Smooth muscle cell (in vitro differentiated cells): ENCODE data around the gene ALG9. TPM values are rescaled to one million over a fixed set of nuclear protein-coding genes. Genes with fewer than 3 reads are reported as not detected.
"Not testable (repeated sequence)": the region's sequence is repeated elsewhere in the genome, so short reads cannot be mapped to it uniquely, and the experiment has no call there.

Experiments used
- DNase-seq: peaks from one replicate; lab custom pipeline; 2025; ENCODE audit not compliant: unreplicated experiment; lab: John Stamatoyannopoulos, UW
- H2AFZ ChIP-seq: fragments of 200-600 bp; sonication (generic); 2 replicates; pipeline ENCODE4 v1.6.0; 2016; ENCODE audit warnings: antibody characterized with exemption, low read depth, mild to moderate bottlenecking
- H3F3A ChIP-seq: fragments of 200-600 bp; sonication (generic); 2 replicates; pipeline ENCODE4 v1.6.0; 2017; ENCODE audit warnings: antibody characterized with exemption, low read depth
- H3K27ac ChIP-seq: fragments of 200-600 bp; sonication (generic); 2 replicates; pipeline ENCODE4 v1.5.1; 2016; ENCODE audit warnings: low read depth, mild to moderate bottlenecking
- H3K27me3 ChIP-seq: fragments of 200-600 bp; sonication (generic); 2 replicates; pipeline ENCODE4 v1.6.1; 2016; ENCODE audit warnings: low read depth, mild to moderate bottlenecking
- H3K36me3 ChIP-seq: fragments of 200-600 bp; sonication (generic); 2 replicates; pipeline ENCODE4 v1.5.1; 2016; ENCODE audit warnings: low read depth
- H3K4me1 ChIP-seq: fragments of 200-600 bp; sonication (generic); 2 replicates; pipeline ENCODE4 v1.5.1; 2016; ENCODE audit warnings: low read depth
- H3K4me2 ChIP-seq: fragments of 200-600 bp; sonication (generic); 2 replicates; pipeline ENCODE4 v1.6.0; 2016; ENCODE audit warnings: mild to moderate bottlenecking
- H3K4me3 ChIP-seq: fragments of 200-600 bp; sonication (generic); 2 replicates; pipeline ENCODE4 v1.5.1; 2016; ENCODE audit warnings: mild to moderate bottlenecking
- H3K79me2 ChIP-seq: fragments of 200-600 bp; sonication (generic); 2 replicates; pipeline ENCODE4 v1.6.0; 2016; ENCODE audit warnings: low read depth, mild to moderate bottlenecking
- H3K9ac ChIP-seq: fragments of 200-600 bp; sonication (generic); 2 replicates; pipeline ENCODE4 v1.6.0; 2016; ENCODE audit warnings: low read depth
- H3K9me3 ChIP-seq: fragments of 200-600 bp; sonication (generic); replicated peaks from 2 replicates; pipeline ENCODE4 v1.5.1; 2016; ENCODE audit warnings: low read depth
- H4K20me1 ChIP-seq: fragments of 200-600 bp; sonication (generic); 2 replicates; pipeline ENCODE4 v1.6.0; 2016; ENCODE audit warnings: low read depth
- WGBS: methylation state at CpG from one replicate; pipeline ENCODE4 v1.1.7; 2016; ENCODE audit warnings: low lambda C conversion rate; 5-methylcytosine and 5-hydroxymethylcytosine counted together
- polyA plus RNA-seq: library from polyadenylated mRNA; unstranded; fragments of >200 nt; fragmentation: Nextera tagmentation; extraction: Ambion mirVana; gene quantifications from 2 replicates; pipeline ENCODE4 v1.2.1, GENCODE V29; 2016
- total RNA-seq: library from RNA; depleted of rRNA; stranded (reverse); fragments of >200 nt; gene quantifications from 2 replicates; pipeline ENCODE4 v1.2.3, GENCODE V29; 2014
- TF ChIP-seq, protein P1 (sequence below): fragments of 200-600 bp; sonication (generic); IDR thresholded peaks from 2 replicates; pipeline ENCODE4 v1.5.1; 2017; ENCODE audit warnings: borderline replicate concordance, mild to moderate bottlenecking, antibody characterized with exemption; ENCODE audit not compliant: insufficient read depth, poor library complexity, severe bottlenecking

ALG9 gene
- total and polyA plus RNA-seq, 2 experiments from 2014 or later = 70.5 to 116 TPM

- H3K27me3 ChIP-seq = no peaks in the 10 kb centered on the region
- H3F3A ChIP-seq = no peaks in the 10 kb centered on the region
- H3K36me3 ChIP-seq = no peaks in the 10 kb centered on the region
- no peaks in the 10 kb centered on the region for H3K9me3 ChIP-seq
- H3K79me2 ChIP-seq = no peaks in the 10 kb centered on the region
- TF ChIP-seq, protein P1, sequence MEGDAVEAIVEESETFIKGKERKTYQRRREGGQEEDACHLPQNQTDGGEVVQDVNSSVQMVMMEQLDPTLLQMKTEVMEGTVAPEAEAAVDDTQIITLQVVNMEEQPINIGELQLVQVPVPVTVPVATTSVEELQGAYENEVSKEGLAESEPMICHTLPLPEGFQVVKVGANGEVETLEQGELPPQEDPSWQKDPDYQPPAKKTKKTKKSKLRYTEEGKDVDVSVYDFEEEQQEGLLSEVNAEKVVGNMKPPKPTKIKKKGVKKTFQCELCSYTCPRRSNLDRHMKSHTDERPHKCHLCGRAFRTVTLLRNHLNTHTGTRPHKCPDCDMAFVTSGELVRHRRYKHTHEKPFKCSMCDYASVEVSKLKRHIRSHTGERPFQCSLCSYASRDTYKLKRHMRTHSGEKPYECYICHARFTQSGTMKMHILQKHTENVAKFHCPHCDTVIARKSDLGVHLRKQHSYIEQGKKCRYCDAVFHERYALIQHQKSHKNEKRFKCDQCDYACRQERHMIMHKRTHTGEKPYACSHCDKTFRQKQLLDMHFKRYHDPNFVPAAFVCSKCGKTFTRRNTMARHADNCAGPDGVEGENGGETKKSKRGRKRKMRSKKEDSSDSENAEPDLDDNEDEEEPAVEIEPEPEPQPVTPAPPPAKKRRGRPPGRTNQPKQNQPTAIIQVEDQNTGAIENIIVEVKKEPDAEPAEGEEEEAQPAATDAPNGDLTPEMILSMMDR = no peak
- no peaks in the 10 kb centered on the region for H4K20me1 ChIP-seq
- H3K9ac ChIP-seq = no peak overlapping the region
- H2AFZ ChIP-seq = no peak overlapping the region
- 82% methylated on average over 6 of the region's 6 CpGs for WGBS
- H3K27ac ChIP-seq = no peak overlapping the region
- H3K4me2 ChIP-seq = no peak overlapping the region
- peaks cover 4% of the 10 kb centered on the region for H3K4me1 ChIP-seq
- DNase-seq = no peak
- no peak overlapping the region for H3K4me3 ChIP-seq
Measured at GRCh38 chr11:111774955-111775710, 96.2 kb downstream of the ALG9 start.

DNA sequence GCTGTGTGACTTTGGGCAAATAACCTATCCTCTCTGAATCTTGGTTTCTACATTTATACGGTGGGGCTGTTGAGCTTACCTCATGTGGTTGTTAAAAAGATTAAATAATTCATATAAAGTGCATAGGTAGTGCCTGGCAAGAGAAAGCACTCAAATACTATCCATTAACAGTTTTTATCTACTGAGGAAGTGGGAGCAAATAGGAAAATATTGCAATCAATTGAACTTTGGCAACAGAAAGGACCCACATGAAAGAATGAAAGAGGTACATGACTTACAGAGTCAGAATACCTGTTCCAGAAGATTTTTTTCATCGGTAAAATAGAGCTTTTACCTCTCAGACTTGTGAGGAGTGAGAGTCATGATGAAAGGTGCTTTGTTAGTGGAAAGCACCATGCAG is 98.8 kb downstream of the ALG9 start:
- WGBS = 93% methylated on average over 2 of the region's 2 CpGs
- TF ChIP-seq, protein P1 = no peak
- H3K4me3 ChIP-seq = no peak overlapping the region
- H3K27me3 ChIP-seq = no peaks in the 10 kb centered on the region
- no peaks in the 10 kb centered on the region for H4K20me1 ChIP-seq
- no peak overlapping the region for H3K4me2 ChIP-seq
- H3K27ac ChIP-seq = no peak overlapping the region
- H3K9ac ChIP-seq = no peak overlapping the region
- no peaks in the 10 kb centered on the region for H3F3A ChIP-seq
- no peak overlapping the region for H2AFZ ChIP-seq
- H3K4me1 ChIP-seq = peaks cover 2% of the 10 kb centered on the region
- H3K9me3 ChIP-seq = no peaks in the 10 kb centered on the region
- H3K36me3 ChIP-seq = no peaks in the 10 kb centered on the region
- no peak for DNase-seq
- H3K79me2 ChIP-seq = no peaks in the 10 kb centered on the region

- H3K36me3 ChIP-seq, H4K20me1 ChIP-seq, H3K9me3 ChIP-seq, H3K27me3 ChIP-seq, H3K4me2 ChIP-seq, DNase-seq, H3K27ac ChIP-seq, H2AFZ ChIP-seq, H3F3A ChIP-seq, H3K4me1 ChIP-seq, H3K79me2 ChIP-seq, H3K9ac ChIP-seq, H3K4me3 ChIP-seq: not testable (repeated sequence)
- 80% methylated on average over 5 of the region's 5 CpGs for WGBS
Measured at GRCh38 chr11:111771205-111771604, 100.2 kb downstream of the ALG9 start.

- DNase-seq = no peak
- no peak overlapping the region for H3K9ac ChIP-seq
- WGBS = 87% methylated on average over 4 of the region's 4 CpGs
- TF ChIP-seq, protein P1 = no peak
- H3K4me2 ChIP-seq = no peak overlapping the region
- H3K79me2 ChIP-seq = peaks cover 5% of the 10 kb centered on the region
- no peaks in the 10 kb centered on the region for H3K27me3 ChIP-seq
- H3K36me3 ChIP-seq = no peaks in the 10 kb centered on the region
- no peaks in the 10 kb centered on the region for H3F3A ChIP-seq
- H3K9me3 ChIP-seq = no peaks in the 10 kb centered on the region
- H3K27ac ChIP-seq = no peak overlapping the region
- H2AFZ ChIP-seq = no peak overlapping the region
- H4K20me1 ChIP-seq = no peaks in the 10 kb centered on the region
- no peak overlapping the region for H3K4me3 ChIP-seq
- H3K4me1 ChIP-seq = peaks cover 6% of the 10 kb centered on the region
Measured at GRCh38 chr11:111770581-111771134, 100.7 kb downstream of the ALG9 start.
